ENCODE data around the gene KLF6.

KLF6 gene

GRCh38 chr10:3797750-3798149 is 12.7 kb upstream of the KLF6 start:
- Histone ChIP-seq H3K9me2 (replicated peaks; ENCODE audit: control insufficient read depth, low read length) (no peaks in the 10 kb centered on the region), H3K27me3 (ENCODE audit: control insufficient read depth, low read length) (no peaks in the 10 kb centered on the region), H3K27ac (ENCODE audit: low read depth, low read length) (no peak overlapping the region), H3K4me2 (ENCODE audit: low read length) (no peak overlapping the region), H3F3A (ENCODE audit: control insufficient read depth, insufficient read depth) (no peaks in the 10 kb centered on the region), H3K4me3 (ENCODE audit: low read length) (no peak overlapping the region), H4K20me1 (ENCODE audit: control insufficient read depth, insufficient read depth, low read depth, low read length) (no peaks in the 10 kb centered on the region), H3K36me3 (ENCODE audit: control insufficient read depth, low read length) (no peaks in the 10 kb centered on the region), H3K9me3 (ENCODE audit: control insufficient read depth, insufficient read depth, low read length) (0 out of 2 replicates have a peak, but pooled peaks cover 3% of the 10 kb centered on the region), H3K4me1 (ENCODE audit: control insufficient read depth, low read length) (peaks cover 2% of the 10 kb centered on the region), H3K79me2 (ENCODE audit: control insufficient read depth, low read length) (no peaks in the 10 kb centered on the region)
- TF ChIP-seq EZH2phosphoT487 (IDR thresholded peaks at IDR 0.05; ENCODE audit: borderline replicate concordance, low read length) (no peak), CTCF (IDR thresholded peaks at IDR 0.05; ENCODE audit: low read depth, low read length, poor library complexity, severe bottlenecking) (no peak)

- no peaks in the 10 kb centered on the region for H3K4me1 ChIP-seq (ENCODE audit: control insufficient read depth, low read length)
- no peak for TF ChIP-seq EZH2phosphoT487 (IDR thresholded peaks at IDR 0.05; ENCODE audit: borderline replicate concordance, low read length)
- no peak for TF ChIP-seq CTCF (IDR thresholded peaks at IDR 0.05; ENCODE audit: low read depth, low read length, poor library complexity, severe bottlenecking)
- H3K4me2 ChIP-seq (ENCODE audit: low read length): no peak overlapping the region
- H3K36me3 ChIP-seq (ENCODE audit: control insufficient read depth, low read length): no peaks in the 10 kb centered on the region
- H3K27me3 ChIP-seq (ENCODE audit: control insufficient read depth, low read length): no peaks in the 10 kb centered on the region
- no peaks in the 10 kb centered on the region for H4K20me1 ChIP-seq (ENCODE audit: control insufficient read depth, insufficient read depth, low read depth, low read length)
- no peaks in the 10 kb centered on the region for H3K9me2 ChIP-seq (replicated peaks; ENCODE audit: control insufficient read depth, low read length)
- no peak overlapping the region for H3K27ac ChIP-seq (ENCODE audit: low read depth, low read length)
- H3K9me3 ChIP-seq (ENCODE audit: control insufficient read depth, insufficient read depth, low read length): 0 out of 2 replicates have a peak, but pooled peaks cover 3% of the 10 kb centered on the region
- H3K79me2 ChIP-seq (ENCODE audit: control insufficient read depth, low read length): no peaks in the 10 kb centered on the region
- no peak overlapping the region for H3K4me3 ChIP-seq (ENCODE audit: low read length)
- H3F3A ChIP-seq (ENCODE audit: control insufficient read depth, insufficient read depth): no peaks in the 10 kb centered on the region
Observed at GRCh38 chr10:3793553-3793952, 8.5 kb upstream of the KLF6 start.

- H3K79me2 ChIP-seq (ENCODE audit: control insufficient read depth, low read length): no peaks in the 10 kb centered on the region
- no peaks in the 10 kb centered on the region for H3K27me3 ChIP-seq (ENCODE audit: control insufficient read depth, low read length)
- H3K27ac ChIP-seq (ENCODE audit: low read depth, low read length): no peak overlapping the region
- 0 out of 2 replicates have a peak, but pooled peaks cover 3% of the 10 kb centered on the region for H3K9me3 ChIP-seq (ENCODE audit: control insufficient read depth, insufficient read depth, low read length)
- no peaks in the 10 kb centered on the region for H3K36me3 ChIP-seq (ENCODE audit: control insufficient read depth, low read length)
- no peak overlapping the region for H3K4me2 ChIP-seq (ENCODE audit: low read length)
- H3F3A ChIP-seq (ENCODE audit: control insufficient read depth, insufficient read depth): no peaks in the 10 kb centered on the region
- H4K20me1 ChIP-seq (ENCODE audit: control insufficient read depth, insufficient read depth, low read depth, low read length): no peaks in the 10 kb centered on the region
- no peak for TF ChIP-seq EZH2phosphoT487 (IDR thresholded peaks at IDR 0.05; ENCODE audit: borderline replicate concordance, low read length)
- TF ChIP-seq CTCF (IDR thresholded peaks at IDR 0.05; ENCODE audit: low read depth, low read length, poor library complexity, severe bottlenecking): no peak
- H3K4me3 ChIP-seq (ENCODE audit: low read length): no peak overlapping the region
- no peaks in the 10 kb centered on the region for H3K9me2 ChIP-seq (replicated peaks; ENCODE audit: control insufficient read depth, low read length)
- no peaks in the 10 kb centered on the region for H3K4me1 ChIP-seq (ENCODE audit: control insufficient read depth, low read length)
Observed at GRCh38 chr10:3792710-3793219, 7.8 kb upstream of the KLF6 start.

All from DOHH2 (cell line).